Measurements from ENCODE around the gene ADAP1.

ADAP1 gene

GRCh38 chr7:860149-860548 is 94.3 kb downstream of the ADAP1 start:
- DNase-seq (ENCODE audit: low read depth): no peak

GRCh38 chr7:859359-860030 is 95.0 kb downstream of the ADAP1 start:
- no peak for DNase-seq (ENCODE audit: low read depth)

- DNase-seq (ENCODE audit: low read depth): no peak
Observed at GRCh38 chr7:857661-858060, 96.8 kb downstream of the ADAP1 start.

- DNase-seq (ENCODE audit: low read depth): no peak
Observed at GRCh38 chr7:856444-857095, 97.9 kb downstream of the ADAP1 start.

- DNase-seq (ENCODE audit: low read depth): no peak
Observed at GRCh38 chr7:855686-856369, 98.7 kb downstream of the ADAP1 start.

GRCh38 chr7:854118-854775 is 100.2 kb downstream of the ADAP1 start:
- DNase-seq (ENCODE audit: low read depth): no peak

GRCh38 chr7:853366-854117 is 100.9 kb downstream of the ADAP1 start:
- no peak for DNase-seq (ENCODE audit: low read depth)

- DNase-seq (ENCODE audit: low read depth): no peak
Observed at GRCh38 chr7:851204-851603, 103.3 kb downstream of the ADAP1 start.

GRCh38 chr7:849781-850180 is 104.7 kb downstream of the ADAP1 start:
- no peak for DNase-seq (ENCODE audit: low read depth)

GRCh38 chr7:849145-849544 is 105.3 kb downstream of the ADAP1 start:
- no peak for DNase-seq (ENCODE audit: low read depth)
